Muscle of leg (tissue), 11 donors: Measurements from ENCODE around the gene HPGDS. TPM values are rescaled to one million over a fixed set of nuclear protein-coding genes. Genes with fewer than 3 reads are reported as not detected.

Experiments used
- DNase-seq: peaks from one replicate; pipeline ENCODE4 v3.0.0; 2013
- H3K27ac ChIP-seq: one replicate; pipeline ENCODE4 v1.5.1; 2013; ENCODE audit warnings: mild to moderate bottlenecking, low read length, control low read depth
- H3K27me3 ChIP-seq: one replicate; pipeline ENCODE4 v1.6.1; 2013; ENCODE audit warnings: low read length; ENCODE audit not compliant: control insufficient read depth, insufficient read depth
- H3K36me3 ChIP-seq: one replicate; pipeline ENCODE4 v1.6.1; 2013; ENCODE audit warnings: low read length; ENCODE audit not compliant: control insufficient read depth, insufficient read depth
- H3K4me1 ChIP-seq: one replicate; pipeline ENCODE4 v1.6.1; 2013; ENCODE audit warnings: low read length; ENCODE audit not compliant: control insufficient read depth, insufficient read depth
- H3K4me3 ChIP-seq: one replicate; pipeline ENCODE4 v1.5.1; 2013; ENCODE audit warnings: low read length, control low read depth
- H3K9me3 ChIP-seq: replicated peaks from 2 replicates; pipeline ENCODE4 v1.6.1; 2013; ENCODE audit warnings: low read depth, low read length; ENCODE audit not compliant: control insufficient read depth
- WGBS: methylation state at CpG from one replicate; pipeline ENCODE4 v1.1.5; 2013; ENCODE audit warnings: missing lambda C conversion rate; ENCODE audit not compliant: insufficient coverage; 5-methylcytosine and 5-hydroxymethylcytosine counted together
- polyA plus RNA-seq, 8 donors: library from polyadenylated mRNA; unstranded; fragments of 120-200 nt; gene quantifications; one replicate each; pipeline versions ENCODE4 v1.2.1 to v1.2.3, GENCODE V29; 2013; ENCODE audit warnings: inconsistent platforms in 1 of 8, low replicate concordance in 1 of 8; ENCODE audit not compliant: insufficient read length in 8 of 8, insufficient read depth in 1 of 8
- total RNA-seq: library from RNA; stranded (reverse); fragments of 120-200 nt; gene quantifications from one replicate; pipeline ENCODE4 v1.2.4, GENCODE V29; 2013

Gene HPGDS
- total and polyA plus RNA-seq, 9 donors = 6.7 to 10.5 (median 8.5) TPM

DNA sequence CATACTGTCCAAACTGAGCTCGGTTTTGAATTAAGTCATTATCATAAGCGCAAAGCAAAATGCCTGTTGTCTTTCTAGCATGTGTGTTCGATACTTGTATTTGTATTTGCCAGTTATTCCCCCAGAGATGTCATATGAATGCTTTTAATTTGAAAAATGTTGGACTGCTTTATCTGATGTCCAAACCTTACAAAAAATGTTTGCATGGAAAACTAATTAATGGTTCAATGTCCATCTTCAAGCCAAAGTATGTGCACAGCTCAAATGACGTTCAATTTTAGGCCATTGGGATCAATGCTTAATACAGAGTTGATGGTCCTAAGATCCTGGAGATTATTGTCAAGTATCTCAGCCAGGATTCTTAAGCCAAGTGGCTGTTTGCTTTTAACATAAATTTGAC, 17.2 kb upstream of the HPGDS start:
- no peaks in the 10 kb centered on the region for H3K4me1 ChIP-seq
- H3K4me3 ChIP-seq = no peak overlapping the region
- no peaks in the 10 kb centered on the region for H3K27me3 ChIP-seq
- H3K27ac ChIP-seq = peak overlapping the region; percentile 62
- H3K9me3 ChIP-seq = no peaks in the 10 kb centered on the region
- no peaks in the 10 kb centered on the region for H3K36me3 ChIP-seq
- peak; percentile 97 for DNase-seq
- 0% methylated on average over 1 of the region's 4 CpGs for WGBS

GRCh38 chr4:94359221-94359620, 16.6 kb upstream of the HPGDS start:
- Histone ChIP-seq H3K27ac (peak overlapping the region; percentile 62), H3K9me3 (no peaks in the 10 kb centered on the region), H3K27me3 (no peaks in the 10 kb centered on the region), H3K4me3 (no peak overlapping the region), H3K36me3 (no peaks in the 10 kb centered on the region), H3K4me1 (peaks cover 2% of the 10 kb centered on the region)
- WGBS = no CpG with 5 or more reads among the region's 2 CpGs
- DNase-seq = peak; percentile 80

GRCh38 chr4:94358101-94358500, 15.5 kb upstream of the HPGDS start:
- Histone ChIP-seq H3K9me3 (no peaks in the 10 kb centered on the region), H3K27ac (no peak overlapping the region), H3K27me3 (no peaks in the 10 kb centered on the region), H3K36me3 (no peaks in the 10 kb centered on the region), H3K4me3 (no peak overlapping the region), H3K4me1 (peaks cover 2% of the 10 kb centered on the region)
- no peak for DNase-seq

GRCh38 chr4:94357624-94358023, 15.0 kb upstream of the HPGDS start:
- 83% methylated on average over 2 of the region's 2 CpGs for WGBS
- no peak overlapping the region for H3K27ac ChIP-seq
- H3K36me3 ChIP-seq = no peaks in the 10 kb centered on the region
- DNase-seq = no peak
- H3K4me3 ChIP-seq = no peak overlapping the region
- H3K27me3 ChIP-seq = no peaks in the 10 kb centered on the region
- no peaks in the 10 kb centered on the region for H3K9me3 ChIP-seq
- H3K4me1 ChIP-seq = peaks cover 2% of the 10 kb centered on the region

GRCh38 chr4:94356444-94356843, 13.8 kb upstream of the HPGDS start:
- H3K27ac ChIP-seq = no peak overlapping the region
- WGBS = 100% methylated on average over 1 of the region's 2 CpGs
- no peak for DNase-seq
- no peaks in the 10 kb centered on the region for H3K27me3 ChIP-seq
- H3K9me3 ChIP-seq = no peaks in the 10 kb centered on the region
- H3K36me3 ChIP-seq = no peaks in the 10 kb centered on the region
- peaks cover 2% of the 10 kb centered on the region for H3K4me1 ChIP-seq
- no peak overlapping the region for H3K4me3 ChIP-seq

DNA sequence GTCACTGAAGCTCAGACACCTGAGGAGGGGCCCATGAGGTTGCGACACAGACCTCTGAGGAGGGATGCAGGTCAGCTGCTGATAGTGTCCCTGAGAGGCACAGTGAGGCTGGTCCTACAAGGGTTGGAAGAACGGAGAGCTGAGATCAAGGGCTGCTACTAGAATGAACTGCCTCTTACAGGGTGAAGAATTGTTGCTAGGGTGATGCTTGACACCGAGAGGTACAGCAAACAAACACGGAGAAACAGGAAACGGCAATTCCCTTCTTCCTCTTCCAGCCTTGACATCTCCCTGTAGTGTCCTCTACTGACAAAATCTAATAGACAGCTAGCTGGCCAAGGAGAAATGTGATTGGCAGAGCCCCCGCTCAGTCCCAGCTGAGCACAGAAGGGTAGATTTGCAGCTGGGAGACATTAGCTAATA, 11.8 kb upstream of the HPGDS start:
- Histone ChIP-seq H3K4me3 (no peak overlapping the region), H3K4me1 (peaks cover 2% of the 10 kb centered on the region), H3K27ac (peak overlapping the region; percentile 58), H3K36me3 (no peaks in the 10 kb centered on the region), H3K9me3 (no peaks in the 10 kb centered on the region), H3K27me3 (no peaks in the 10 kb centered on the region)
- WGBS = 41% methylated on average over 2 of the region's 6 CpGs
- DNase-seq = peak; percentile 90

- H3K27me3 ChIP-seq = no peaks in the 10 kb centered on the region
- H3K4me1 ChIP-seq = peaks cover 2% of the 10 kb centered on the region
- no CpG with 5 or more reads among the region's 2 CpGs for WGBS
- no peak overlapping the region for H3K4me3 ChIP-seq
- H3K9me3 ChIP-seq = no peaks in the 10 kb centered on the region
- no peak for DNase-seq
- no peaks in the 10 kb centered on the region for H3K36me3 ChIP-seq
- no peak overlapping the region for H3K27ac ChIP-seq
These were observed 10.4 kb upstream of the HPGDS start for GRCh38 chr4:94352996-94353395.

DNA sequence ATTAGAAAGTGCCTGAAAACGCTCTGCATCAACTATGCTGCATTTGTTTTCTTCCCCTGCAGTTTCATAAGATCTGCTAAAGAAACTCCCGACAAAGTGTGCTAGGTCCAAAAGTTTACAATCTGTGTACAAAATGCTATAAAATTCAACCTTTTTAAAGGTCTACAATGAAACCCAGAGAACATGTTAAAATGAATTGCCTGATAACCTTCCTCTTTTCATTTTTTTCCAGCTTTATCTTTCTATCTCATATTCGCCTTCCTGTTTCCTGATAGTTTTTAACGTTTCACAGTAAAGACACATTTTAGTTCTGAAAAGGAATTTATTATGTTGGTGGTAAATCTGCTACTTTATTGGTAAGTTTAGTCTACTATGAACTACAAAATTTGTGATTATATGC, 9.5 kb upstream of the HPGDS start:
- Histone ChIP-seq H3K4me3 (no peak overlapping the region), H3K27ac (no peak overlapping the region), H3K4me1 (peaks cover 2% of the 10 kb centered on the region), H3K36me3 (no peaks in the 10 kb centered on the region), H3K27me3 (no peaks in the 10 kb centered on the region), H3K9me3 (no peaks in the 10 kb centered on the region)
- no CpG with 5 or more reads among the region's 4 CpGs for WGBS
- DNase-seq = no peak

DNA sequence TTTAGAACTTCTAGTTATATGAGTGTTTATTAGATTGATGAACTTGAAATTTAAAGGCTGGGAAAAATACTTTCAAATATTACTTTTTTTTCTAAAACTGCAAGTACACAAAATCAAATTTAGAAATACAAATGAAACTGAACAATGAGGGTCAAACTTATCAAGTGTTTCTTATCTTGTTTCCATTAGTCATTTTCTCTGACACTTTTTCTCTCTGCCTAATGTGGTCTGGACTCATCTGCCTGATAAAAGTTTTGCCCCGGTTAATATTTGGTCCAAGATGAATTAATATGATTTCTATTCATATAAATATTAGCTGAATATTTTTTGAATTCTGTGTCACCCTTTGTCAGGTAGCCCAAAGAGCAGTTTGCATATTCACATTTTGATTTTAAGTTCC, 8.7 kb upstream of the HPGDS start:
- Histone ChIP-seq H3K4me3 (no peak overlapping the region), H3K9me3 (no peaks in the 10 kb centered on the region), H3K27ac (no peak overlapping the region), H3K4me1 (peaks cover 2% of the 10 kb centered on the region), H3K27me3 (no peaks in the 10 kb centered on the region), H3K36me3 (no peaks in the 10 kb centered on the region)
- WGBS = no CpG with 5 or more reads among the region's 1 CpG
- no peak for DNase-seq

DNA sequence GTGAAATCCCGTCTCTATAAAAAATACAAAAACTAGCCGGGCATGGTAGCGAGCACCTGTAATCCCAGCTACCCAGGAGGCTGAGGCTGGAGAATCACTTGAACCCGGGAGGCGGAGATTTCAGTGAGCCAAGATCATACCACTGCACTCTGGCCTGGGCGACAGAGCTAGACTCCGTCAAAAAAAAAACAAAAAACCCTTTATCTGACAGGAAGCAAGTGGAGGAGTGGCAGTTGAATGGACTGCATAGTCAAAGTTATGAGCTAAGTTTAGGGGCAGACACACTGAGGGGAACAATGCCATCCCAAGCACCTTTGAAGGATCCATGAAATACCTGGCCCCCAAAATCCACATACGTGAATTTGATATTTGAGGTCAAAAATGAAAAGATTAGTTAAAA, 7.5 kb upstream of the HPGDS start:
- WGBS = 95% methylated on average over 4 of the region's 8 CpGs
- no peak for DNase-seq
- H3K27me3 ChIP-seq = no peaks in the 10 kb centered on the region
- H3K27ac ChIP-seq = no peak overlapping the region
- H3K9me3 ChIP-seq = no peaks in the 10 kb centered on the region
- H3K4me3 ChIP-seq = no peak overlapping the region
- H3K4me1 ChIP-seq = peaks cover 2% of the 10 kb centered on the region
- no peaks in the 10 kb centered on the region for H3K36me3 ChIP-seq

GRCh38 chr4:94349193-94349592, 6.6 kb upstream of the HPGDS start:
- H3K36me3 ChIP-seq = no peaks in the 10 kb centered on the region
- no peaks in the 10 kb centered on the region for H3K4me1 ChIP-seq
- no peaks in the 10 kb centered on the region for H3K9me3 ChIP-seq
- WGBS = no CpG with 5 or more reads among the region's 1 CpG
- peak; percentile 72 for DNase-seq
- H3K27ac ChIP-seq = no peak overlapping the region
- no peak overlapping the region for H3K4me3 ChIP-seq
- no peaks in the 10 kb centered on the region for H3K27me3 ChIP-seq
